Eye (tissue), 1 donor: ENCODE measurements around the gene MIS12.

ENCODE experiments used
- DNase-seq: peaks from one replicate; pipeline ENCODE4 v3.0.0-alpha.2; 2015

Gene MIS12, protein sequence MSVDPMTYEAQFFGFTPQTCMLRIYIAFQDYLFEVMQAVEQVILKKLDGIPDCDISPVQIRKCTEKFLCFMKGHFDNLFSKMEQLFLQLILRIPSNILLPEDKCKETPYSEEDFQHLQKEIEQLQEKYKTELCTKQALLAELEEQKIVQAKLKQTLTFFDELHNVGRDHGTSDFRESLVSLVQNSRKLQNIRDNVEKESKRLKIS

DNA sequence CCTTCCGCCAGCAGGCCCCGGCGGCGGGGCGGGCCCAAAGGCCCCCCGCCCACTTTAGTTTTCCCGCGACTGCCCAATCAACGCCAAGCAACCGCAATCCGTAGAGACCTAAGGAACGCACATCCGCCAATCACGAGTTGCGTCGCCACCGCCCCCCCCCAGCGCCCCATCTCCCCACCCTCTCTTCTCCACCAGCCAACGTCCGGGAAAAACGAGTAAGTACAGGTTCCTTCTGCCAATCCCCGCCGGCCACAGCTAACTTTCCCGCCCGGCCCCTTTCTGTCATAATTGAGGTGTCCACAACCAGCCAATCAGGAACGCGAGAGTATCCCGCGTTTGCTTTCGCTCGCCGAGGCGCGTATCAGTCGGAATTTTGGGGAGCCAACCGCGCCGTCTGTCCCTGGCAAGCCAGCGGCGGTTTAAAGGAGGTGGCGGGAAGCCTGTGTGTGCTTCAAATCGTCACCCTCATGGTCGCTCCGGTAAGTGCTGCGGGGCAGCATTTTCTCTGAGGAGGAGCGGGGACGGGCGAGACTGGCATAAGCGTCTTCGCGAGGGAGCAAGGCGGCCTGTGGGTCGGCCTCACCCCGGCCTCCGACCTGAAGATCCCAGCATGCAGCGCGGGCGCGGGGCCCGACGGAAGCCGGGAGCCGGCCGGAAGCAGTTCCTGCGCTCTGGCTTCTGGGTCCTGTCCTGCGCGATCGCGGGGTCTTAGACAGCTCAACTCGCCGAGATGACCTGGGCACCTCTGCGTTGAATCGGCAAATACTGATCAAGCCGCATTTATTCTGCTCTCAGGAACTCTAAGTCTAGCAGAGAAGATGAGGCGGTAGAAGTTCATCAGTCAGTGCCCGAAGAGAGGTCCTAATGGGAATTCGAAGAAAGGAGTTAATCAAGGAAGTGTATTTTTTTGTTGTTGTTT, at the start of gene MIS12:
TSS of gene MIS12 (plus strand) at position 361 of the 919 bp plus-strand sequence. CDS start 2,297 bp downstream, outside the sequence.
- DNase-seq = peak; percentile 99

DNA sequence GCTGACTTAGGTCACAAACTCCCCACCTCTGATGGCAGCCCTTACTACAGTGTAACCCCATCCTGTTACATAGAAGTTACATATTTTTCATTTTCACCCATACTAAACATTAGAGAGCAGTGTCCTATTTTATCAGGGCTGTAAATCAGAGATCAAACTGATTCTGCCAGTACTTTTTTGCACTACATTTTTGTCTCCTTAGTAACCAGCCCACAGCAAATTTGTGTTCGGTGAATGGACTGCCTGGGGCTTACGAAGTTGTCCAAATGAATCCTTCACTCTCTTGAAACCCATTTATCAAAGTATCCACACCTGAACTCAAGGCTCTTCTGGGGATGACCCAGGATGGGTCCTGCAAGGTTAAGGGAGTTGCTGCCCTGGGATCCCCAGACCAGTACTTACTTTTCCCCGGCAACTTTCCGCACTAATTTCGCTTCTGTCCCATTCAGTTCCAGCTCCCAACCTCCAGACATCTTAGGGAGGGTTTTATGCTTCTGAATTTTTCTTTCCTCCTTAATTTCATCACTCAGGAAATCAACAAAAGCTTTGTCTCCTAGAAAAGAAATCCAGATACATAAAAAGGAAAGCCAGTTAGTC, 48.5 kb upstream of the MIS12 start:
- no peak for DNase-seq

DNA sequence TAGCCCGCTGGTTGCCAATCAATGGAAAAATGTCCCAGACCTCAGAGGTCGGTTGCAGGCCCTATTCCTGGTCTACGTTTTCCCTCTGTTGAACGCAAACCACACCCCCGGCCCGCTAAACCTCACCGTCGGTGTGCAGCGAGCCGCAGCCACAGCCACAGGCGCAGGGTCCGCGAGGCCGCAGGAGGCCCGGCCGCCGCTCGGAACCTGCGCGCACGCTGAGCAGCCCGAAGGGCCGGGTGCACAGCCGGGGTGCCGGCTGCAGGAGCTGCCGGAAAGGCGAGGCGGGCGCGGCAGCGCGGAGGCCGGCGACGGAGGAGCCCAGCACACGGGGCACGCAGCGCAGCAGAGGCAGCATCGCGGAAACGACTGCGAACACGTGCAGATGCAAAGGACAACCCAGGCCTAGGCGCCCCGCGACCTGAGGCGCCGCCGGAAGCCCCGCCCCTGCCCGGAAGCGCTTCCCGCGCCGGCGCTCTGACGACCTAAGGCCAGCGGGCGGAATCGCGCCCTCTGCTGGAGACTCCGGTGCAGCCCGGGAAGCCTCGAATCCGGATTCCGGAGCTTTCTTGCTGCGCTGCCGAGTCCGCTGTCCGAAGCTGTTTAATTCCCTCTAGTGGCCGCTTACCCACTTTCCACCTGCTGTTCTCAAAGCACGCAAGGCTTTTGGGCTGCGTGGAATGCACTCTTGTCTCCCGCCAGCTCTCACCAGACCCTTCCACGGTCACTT, 47.5 kb upstream of the MIS12 start, which contains the start of gene C1QBP:
TSS of gene C1QBP (minus strand) at position 440 of the 730 bp plus-strand sequence. CDS start at position 358, 82 bp downstream.
- DNase-seq = peak; percentile 98

DNA sequence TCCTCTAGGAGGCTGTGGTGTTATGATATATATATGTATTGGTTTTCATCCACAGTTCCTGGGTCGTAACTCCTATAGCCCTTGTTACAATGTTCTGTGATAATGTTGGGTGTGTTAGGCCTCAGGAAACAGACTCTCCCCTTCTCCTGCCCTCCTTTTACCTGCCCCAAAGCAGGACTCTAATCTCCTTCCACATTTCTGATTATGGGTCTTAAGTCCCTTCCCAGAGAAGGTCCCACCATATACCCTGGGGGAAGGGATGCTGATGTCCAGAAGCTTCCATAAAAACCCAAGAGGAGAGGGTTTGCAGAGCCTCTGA, 47.0 kb upstream of the MIS12 start:
- no peak for DNase-seq

DNA sequence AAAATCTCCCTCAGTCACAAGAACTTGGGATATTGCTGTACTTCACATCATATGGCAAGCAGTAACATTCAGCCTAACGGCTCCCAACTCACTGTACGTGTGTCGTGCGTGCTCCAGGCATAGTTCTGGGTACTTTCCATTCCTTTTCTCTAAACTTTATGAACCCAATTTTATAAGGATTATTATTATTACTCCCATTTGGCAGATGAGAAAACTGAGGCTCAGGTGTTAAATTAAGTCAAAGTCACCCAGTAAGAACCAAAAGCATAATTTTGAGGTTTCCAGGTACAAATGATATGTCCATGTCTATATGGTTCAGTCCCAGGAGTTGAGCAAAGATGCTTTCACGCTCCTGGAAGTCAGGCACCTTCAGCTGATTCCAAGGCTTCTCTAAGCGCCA, 42.6 kb upstream of the MIS12 start:
- DNase-seq = no peak

DNA sequence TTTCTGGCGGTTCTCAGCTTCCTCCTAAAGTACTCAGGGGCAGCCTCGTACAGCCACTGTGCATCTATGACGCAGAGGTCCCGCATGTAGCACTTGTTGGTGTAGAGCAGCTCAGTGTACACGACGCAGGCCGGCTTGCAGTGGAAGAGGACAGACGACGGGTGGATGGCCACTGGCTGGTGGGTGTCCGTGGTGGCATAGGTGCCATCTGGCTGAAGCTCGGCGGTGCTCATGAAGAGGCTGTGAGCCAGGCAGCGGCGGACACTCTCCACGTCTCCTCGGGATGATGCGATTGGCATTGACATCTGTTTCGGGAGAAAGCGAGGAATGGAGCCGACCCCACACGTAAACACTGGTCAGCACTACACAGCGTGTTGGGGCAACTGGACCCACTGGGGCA, 42.2 kb upstream of the MIS12 start:
- DNase-seq = no peak

DNA sequence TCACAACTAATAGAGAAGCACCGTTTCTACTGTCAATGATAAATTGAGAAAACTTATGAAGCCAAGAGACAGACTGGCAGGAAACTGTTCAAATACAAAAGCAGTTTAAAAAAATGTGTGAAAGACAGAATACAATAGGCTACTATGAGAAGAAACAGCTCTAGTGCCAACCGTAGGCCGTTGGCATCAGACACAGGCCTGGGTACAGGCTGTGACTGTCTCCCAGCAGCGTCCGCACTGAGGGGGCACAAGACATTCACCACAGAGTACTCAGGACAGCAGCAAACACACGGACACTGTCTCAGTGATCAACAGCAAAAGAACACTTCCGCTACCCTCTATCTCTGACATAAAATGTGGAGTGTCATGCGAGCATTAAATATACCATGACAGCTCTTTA, 39.6 kb upstream of the MIS12 start:
- DNase-seq = no peak

DNA sequence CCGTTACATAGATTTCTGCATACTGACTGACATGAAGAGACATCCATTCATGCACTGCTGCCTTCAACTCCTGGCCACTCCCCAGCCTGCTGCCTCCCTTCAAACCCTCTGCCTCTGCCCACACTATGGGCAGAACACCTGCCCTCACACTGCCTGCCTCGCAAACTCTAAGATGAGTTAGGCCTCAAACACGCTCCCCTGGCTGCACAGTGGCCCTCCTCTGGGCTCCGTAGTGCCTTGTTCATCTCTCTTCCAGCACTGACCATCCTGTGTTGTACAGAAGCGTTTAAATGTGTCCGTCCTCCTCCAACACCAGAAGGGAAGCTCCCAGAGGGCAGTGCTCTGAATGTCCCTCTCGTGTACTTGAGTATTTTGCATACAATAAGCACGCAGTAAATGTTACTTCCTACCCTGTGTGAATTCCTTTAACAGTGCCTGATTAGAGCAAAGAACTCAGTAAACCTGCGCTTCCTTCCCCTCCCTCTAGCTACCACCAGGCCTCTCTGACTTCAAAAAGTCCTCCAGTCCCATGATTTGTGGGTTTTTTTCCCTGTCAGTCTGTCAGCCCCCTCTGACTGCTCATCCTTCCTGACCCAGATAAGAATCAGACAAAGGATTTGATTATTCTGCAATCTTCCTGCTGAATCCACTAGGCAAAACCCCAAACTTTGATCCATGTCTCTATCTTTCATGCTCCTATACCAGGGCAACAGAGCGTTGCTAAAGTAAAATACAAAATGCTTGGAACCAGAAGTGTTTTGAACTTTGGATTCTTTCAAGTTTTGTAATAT, 21.5 kb upstream of the MIS12 start:
- no peak for DNase-seq

DNA sequence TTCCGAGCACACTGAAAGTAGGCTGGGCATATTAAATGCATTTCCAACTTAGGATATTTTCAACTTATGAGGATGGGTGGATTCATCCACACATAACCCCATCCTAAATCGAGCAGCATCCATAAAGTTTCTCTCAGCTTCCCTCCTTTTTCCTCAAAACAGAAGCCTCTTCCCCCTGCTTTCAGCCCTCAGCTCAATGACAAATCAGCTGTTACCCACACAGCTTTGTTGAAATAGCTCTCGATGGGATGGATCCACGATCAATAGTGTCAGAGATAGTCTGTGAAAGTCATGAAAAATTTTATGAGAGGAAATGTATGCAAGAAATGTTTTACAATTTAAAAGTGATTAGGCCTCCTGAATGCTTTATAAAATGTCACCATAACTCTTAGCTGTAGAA, 20.1 kb upstream of the MIS12 start:
- no peak for DNase-seq

DNA sequence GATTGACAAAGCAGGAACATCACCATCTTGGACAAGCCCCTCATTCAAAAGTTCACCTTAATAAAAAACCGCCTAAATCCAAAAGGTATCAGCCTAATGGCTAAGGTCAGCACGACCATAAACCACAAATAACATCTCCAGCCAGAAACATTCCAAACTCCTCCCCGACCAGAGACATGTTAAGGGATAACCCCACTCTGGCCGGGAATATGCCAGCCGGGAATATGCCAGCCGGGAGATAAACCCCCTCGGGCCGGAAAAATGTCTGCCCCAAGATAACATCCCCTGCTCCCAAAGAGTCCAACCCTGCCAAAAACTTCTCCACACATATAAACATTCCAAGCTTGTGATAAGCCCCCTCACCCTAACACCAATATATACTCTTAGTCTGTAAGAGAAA, 18.9 kb upstream of the MIS12 start:
- DNase-seq = no peak

DNA sequence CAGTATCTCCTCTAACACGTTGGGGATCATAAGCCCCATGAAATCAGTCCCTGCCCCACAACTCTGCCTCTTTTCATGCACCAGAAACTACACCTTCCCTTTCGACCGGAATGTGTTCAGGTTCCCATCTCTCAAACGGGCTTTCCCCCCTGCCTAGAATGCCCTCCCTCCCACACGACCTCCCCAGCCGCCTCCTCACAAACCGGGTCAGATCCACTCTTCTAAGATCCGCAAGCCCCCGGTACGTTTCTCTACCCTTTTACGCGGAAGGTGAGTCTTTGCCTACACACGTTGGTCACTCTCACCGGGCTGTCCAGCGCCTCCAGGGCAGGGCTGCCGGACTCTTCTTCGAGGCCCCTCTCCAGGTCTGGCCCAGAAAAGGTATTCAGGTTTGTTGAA, 18.3 kb upstream of the MIS12 start:
- DNase-seq = no peak

DNA sequence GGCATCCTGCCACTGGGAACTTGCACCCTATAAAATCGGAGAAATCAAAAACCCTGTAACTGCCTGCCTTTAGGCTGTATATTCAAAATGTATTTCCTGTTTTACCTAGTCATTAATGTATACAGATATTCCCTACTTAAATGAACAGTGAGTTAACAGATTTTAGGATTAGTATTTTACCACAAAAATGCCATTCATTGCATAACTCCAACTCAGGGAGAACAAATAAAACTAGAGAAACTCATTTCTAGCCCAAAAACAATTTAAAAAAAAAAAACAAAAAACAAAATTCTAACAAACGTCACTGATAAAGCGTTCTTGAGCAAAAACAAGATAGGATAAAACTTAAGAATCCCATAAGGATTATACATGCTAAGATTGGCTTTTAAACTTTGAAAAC, 13.9 kb upstream of the MIS12 start:
- no peak for DNase-seq

DNA sequence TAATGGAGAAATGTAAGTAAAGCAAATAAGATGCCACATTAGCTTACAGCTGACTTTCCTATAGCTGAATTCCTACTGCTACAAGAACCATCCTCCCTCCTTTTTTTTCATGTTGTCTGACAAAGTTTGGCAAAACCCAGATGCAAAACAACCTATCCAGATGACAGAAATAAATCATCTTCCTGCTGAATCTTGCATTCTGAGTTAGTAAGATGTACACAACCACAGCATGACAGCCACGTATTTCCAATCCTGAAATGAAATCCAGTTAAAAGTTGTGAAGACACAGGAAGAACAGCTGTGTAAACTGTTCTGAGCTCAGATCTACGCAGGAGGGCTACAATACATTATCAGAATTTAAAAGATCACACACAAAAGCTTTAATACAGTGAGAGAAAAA, 12.5 kb upstream of the MIS12 start:
- DNase-seq = no peak

DNA sequence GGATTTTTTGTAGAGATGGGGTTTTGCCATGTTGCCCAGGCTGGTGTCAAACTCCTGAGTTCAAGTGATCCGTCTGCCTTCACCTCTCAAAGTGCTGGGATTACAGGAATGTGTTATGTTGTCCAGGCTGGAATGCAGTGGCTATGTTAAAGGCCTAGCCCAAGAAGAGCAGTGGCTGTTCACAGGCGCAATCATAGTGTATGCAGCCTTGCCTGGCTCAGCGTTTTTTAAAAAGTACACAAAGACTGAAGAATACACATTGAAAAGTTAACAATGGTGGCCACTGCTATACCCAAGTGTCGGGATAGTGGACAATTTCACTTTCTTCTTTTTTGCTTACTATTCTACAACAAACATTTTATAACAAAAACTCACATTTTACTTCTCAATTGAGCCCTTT, 7.4 kb upstream of the MIS12 start:
- no peak for DNase-seq

DNA sequence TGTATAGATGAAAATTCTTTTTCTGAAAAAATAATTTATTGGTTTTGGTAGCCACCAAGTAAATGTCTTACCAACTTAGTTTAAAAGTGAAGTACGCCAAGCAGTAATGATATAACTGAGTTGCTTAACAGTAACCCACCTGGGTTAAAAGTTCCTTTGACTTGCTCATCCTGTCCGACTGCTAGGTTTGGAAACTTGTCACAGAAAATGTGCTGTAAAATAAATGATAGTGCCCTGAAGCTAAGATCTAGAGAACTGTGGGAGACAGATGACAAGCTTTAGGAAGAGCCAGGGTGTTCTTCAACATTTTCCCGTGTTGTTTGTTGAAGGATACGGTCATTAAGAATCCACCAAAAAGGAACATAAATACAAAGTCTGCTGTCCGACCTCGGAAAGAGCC, 5.4 kb upstream of the MIS12 start:
- no peak for DNase-seq

DNA sequence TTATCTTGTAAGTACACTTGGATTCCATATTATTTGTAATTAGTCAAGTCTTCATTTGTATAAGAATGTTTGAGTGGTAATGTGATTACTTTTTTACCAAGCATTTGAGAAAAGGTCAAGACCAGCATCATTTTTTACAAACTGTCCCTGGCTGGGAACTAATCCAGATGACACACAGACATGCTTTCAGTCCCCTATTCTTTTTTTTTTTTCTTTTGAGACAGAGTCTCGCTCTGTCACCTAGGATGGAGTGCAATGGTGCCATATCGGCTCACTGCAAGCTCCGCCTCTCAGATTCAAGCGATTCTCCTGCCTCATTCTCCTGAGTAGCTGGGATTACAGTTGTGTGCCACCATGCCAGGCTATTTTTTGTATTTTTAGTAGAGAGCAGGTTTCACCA, 4.9 kb upstream of the MIS12 start:
- no peak for DNase-seq

DNA sequence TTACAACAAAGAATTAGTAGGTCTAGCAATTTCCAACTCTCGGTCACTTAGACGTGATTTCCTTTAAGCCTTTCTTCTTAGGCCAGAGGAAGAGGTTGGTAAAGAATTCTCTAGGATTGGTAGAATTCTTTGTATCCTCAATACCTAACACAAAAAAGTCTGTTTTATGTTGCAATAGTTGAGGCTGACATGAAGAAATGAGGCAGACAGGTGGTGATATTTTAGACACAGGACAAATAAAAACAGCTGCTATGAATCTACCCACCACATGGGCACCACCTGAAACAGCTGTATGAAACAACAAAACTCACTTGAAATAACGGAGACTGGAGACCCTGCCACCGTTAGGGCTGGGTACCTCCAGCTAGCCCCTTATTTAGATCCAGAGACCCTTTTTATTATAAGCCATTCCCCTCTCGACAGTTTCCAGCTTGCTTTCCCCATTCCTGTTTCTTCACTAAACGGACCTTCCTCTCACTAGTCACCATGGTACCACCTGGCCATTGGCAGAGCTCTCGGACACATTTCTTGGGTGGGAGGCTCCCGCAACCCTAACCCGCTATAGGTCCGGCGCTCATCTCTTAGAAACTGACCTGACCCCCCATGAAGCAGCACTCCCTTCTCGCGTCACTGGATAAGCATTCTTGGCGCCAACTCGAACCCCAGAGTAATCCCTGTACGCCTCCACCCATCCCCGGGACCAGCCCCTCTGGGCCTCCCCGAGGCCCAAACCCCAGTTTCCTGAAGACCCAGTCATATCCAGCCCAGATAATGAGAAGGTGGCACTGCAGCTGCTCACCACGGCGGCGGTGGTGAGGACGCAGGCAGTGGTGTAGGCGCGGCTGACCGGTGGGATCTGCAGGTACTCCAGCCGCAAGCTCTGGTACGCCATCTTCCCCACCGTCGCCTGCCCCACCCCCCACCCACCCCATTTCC, 828 bp upstream of the MIS12 start, which contains the start of gene DERL2:
TSS of gene DERL2 (minus strand) at position 909 of the 936 bp plus-strand sequence. CDS start at position 892, 17 bp downstream.
- no peak for DNase-seq

DNA sequence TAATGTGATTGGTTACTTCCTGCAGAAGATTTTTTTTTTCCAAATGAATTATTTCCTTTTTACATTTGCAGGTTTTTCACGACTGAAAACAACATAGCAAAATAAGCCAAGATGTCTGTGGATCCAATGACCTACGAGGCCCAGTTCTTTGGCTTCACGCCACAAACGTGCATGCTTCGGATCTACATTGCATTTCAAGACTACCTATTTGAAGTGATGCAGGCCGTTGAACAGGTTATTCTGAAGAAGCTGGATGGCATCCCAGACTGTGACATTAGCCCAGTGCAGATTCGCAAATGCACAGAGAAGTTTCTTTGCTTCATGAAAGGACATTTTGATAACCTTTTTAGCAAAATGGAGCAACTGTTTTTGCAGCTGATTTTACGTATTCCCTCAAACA, 2.4 kb downstream of the MIS12 start:
- no peak for DNase-seq

DNA sequence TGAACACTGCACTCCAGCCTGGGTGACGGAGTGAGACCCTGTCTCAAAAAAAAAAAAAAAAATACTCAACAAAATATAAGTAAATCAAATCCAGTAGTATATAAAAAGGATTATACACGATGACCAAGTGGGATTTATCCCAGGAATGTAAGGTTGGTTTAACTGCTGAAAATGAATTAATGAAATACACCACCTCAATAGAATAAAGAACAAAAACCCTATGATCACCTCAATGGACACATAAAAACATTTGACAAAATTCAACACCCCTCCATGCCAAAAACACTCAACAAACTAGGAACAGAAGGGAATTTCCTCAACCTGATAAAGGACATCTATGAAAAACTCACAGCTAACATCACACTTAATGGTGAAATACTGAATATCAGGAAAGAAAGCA, 6.6 kb downstream of the MIS12 start:
- no peak for DNase-seq

DNA sequence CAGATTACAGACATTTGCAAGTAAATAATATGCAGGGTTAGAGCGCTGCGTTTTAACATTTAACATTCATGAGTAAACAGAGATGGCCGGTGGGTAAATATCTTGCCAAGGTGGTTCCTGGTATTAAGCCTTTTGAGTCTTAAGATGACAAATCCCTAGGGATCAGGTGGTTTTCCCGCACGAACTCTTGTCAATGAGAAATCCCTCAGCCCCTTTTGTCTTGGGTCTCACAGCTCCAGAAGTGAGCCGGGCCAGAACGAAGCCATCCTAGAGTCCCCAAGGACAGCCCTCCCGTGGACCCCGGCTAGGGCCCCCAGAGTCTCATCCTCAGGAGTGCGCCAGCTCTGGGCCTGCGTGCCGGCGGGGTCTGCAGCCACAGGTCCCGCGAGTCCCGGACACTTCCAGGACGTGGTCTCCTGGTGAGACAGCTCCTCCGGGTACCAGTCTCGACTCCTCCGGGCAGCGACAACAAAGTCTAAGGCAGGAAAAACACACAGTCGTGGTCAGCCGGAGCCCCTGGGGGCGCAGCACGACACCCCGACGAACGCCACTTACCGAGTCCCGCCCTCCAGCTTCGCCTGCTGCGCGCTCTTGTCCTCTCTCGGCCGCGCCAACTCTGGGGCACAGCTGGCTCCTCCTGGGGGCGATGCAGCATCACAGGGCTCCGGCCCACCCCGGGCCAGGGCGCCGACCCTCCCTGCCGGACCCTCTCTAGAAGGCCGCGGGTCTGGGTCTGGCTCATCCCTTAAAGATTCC, 13.3 kb downstream of the MIS12 start:
- DNase-seq = peak; percentile 80

DNA sequence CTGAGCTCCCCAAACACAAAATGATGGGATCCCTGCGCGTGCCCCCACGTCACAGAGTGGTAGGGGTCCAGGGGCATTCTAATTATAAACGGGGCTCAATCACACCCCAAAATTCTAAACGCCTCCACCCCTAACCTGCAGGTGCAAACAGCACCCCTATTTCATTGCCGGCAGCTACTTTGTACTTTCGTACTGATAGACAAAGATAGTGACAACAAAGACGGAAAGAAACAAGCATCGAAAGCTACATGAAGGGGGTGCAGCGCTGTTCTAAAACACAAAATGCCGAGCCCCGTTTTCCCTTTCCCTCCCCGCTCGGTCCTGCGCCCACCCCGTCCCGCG, 13.9 kb downstream of the MIS12 start:
- DNase-seq = no peak
